SKM-1 treated with dmso at 0.1 percent for 144 hours (cell line): ENCODE results near the gene CPD.
"Not testable (repeated sequence)": the region's sequence is repeated elsewhere in the genome, so short reads cannot be mapped to it uniquely, and the experiment has no call there.

ENCODE experiments used
- DNase-seq: peaks from one replicate; lab custom pipeline; 2025; ENCODE audit not compliant: unreplicated experiment; lab: John Stamatoyannopoulos, UW

CPD gene

DNA sequence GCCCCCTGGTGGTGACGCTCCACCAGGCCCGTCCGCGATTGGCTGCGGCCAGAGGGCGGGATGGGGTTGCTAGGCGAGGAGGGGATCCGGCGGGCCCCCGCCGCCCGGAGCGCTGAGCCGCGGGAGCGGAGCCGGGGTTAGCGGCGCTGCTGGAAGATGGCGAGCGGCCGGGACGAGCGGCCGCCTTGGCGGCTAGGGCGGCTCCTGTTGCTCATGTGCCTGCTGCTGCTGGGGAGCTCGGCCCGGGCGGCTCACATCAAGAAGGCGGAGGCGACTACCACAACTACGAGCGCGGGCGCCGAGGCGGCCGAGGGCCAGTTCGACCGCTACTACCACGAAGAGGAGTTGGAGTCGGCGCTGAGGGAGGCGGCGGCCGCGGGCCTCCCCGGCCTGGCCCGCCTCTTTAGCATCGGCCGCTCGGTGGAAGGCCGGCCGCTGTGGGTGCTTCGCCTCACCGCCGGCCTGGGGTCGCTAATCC lies at the start of gene CPD:
CPD (plus strand) TSS at position 103 of the 478 bp plus-strand sequence; CDS start at position 157, 54 bp downstream.
- peak; percentile 93 for DNase-seq

DNA sequence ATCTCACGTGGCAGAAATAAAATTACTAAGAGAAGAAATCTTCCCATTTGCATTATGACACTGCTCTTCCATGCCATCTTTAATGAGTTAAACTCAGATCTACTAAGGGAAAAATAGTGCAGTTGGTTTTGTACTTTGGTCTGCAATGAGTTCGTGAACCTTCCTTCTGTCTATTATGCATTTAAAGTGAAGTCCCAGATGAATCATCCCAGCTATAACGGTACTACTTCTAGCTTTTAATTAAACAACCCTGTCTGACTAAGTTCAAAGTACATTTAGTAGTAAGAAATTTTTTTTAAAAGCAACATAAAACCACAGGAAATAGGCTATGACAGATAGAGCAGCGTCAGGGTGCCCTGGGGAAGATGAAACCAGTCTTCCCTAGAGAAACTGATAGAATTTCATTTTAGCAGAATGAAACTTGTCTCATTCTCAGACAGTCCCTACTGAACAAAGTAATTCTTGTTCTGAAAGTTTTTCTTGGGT lies 46.6 kb upstream of the CPD start:
- no peak for DNase-seq

DNA sequence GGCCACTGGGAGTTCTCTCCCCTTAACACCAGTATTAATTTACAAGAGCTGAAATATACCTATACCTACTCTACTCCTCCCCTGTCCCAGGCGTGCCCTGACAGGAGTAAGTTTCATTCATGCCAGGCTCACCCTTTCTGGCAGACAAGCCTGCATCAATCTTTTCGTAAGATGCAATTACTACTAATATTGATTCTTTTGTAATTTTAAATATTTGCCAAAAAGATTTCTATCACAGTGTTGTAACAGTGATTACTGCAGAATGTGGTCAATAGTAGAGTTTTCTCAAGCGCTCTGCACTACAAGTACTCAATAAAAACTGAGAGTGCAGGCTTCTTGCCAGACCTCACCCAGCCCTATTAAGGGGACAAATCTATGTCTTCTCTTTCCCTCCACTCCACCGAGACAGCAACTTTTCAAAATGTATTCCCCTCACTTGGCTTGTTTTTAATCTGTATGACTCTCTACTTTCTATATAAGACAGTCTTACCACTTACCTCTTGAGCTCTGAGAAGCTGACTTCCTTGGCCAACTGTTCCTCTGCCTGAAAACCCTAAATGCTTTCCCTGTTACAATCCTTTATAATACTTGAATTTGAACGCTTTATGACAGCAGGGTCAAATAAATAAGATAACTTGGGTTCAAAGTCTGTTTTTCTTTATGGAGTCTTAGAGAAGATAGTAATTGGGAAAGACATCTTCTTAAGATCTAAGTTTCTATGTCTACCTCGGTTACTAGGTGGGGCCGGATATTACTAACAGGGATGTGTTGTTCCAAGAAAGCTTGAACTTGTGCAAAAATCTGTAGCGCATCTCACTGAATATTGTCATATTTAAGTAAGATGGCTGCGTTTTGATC lies 45.0 kb upstream of the CPD start, which contains the start of gene TMIGD1:
TMIGD1 (minus strand) TSS at position 555 of the 858 bp plus-strand sequence. CDS start 1,924 bp downstream, outside the sequence.
- no peak for DNase-seq

DNA sequence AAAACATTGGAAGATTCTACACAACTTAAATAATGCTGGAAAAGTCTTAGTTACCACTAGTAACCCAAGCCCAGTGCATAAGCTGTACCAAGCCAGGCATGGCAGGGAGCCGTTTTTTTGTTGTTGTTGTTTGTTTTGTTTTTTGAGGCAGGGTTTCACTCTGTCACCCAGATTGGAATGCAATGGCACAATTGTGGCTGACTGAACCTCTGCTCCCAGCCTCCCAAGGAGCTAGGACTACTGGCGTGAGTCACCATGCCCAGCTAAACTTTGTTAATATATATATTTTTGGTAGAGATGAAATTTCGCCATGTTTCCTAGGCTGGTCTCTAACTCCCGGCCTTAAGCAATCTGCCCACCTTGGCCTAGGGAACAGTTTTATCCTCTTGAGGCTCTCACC lies 44.3 kb upstream of the CPD start:
- DNase-seq: no peak

DNA sequence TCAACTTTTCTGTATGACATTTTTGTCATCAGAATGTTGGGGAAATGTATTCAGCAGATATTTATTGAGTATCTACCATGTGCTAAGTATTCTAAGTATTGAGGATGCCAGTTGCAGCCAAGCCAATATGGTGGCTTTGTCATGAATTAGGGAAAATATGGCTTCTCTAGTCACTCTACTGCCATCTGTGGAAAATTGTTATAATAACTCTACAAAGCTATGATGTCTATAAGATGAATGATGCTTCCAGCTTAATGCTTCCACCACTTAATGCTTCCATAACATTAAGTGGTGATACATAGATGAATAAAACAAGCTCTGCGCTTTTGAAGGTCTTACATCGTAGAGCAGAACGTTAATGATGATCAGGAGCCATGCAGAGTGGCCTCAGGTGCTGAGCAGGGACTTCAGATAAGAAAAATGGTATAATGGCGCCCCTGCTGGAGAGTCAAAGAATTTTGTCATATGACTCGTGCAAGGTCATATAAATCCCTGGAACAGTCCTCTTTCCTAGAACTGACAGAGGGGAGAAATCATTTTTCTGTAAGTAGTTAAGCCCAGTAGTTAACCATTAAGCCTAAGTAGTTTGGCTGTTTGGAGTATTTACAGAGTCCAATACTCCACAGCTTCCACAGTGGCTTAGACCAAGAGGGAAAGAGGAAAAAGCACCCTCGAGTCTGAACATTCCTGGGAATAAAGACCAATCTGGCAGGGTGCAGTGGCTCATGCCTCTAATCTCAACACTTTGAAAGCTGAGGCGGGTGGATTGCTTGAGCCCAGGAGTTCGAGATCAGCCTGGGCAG lies 42.2 kb upstream of the CPD start:
- DNase-seq: peak; percentile 44

DNA sequence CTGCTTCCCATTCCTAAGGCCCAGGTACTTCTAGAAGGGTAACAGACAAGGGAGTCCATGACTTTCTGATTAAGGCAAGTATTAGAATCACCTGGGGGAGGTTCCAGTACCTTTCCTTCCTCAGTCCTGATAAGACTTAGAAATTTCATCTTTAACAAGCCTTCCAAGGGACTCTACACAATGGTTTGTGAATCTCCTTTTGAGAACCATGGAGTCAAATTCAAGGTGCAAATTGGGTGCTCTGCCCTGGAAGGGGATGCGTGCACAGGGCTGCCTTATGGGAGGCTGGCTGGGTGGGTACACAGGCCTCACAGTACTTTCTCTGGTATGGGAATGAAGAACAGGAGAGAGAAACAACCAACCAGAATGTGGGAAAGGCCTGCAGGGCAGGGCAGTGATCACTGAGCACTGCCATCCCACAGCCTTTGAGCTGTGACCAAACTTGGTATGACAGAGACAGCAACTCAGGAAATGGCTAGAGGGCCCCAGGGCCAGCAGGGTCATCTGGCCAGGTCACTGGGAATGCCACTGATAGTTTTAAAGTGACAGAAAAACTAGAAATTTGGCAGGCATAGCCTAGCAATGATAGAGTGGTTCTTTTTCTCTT lies 41.2 kb upstream of the CPD start:
- DNase-seq: no peak

DNA sequence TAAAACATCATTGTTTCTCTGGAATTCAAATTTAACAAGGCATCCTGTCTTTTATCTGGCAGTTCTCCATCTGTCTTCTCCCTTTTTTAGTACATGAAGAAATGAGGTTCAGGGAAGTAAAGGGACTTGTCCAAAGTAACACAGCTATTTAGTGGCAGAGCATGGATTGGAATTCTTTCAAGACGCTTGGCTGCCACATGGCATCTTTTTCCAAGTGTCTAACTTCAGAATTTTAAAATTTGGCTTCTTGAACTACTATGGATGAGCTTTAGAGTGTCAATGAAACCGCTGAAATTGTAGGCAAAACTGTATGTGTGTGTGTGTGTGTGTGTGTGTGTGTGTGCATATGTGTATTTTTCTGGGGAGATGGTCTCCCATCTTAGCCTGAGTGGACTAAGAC lies 39.6 kb upstream of the CPD start:
- no peak for DNase-seq

DNA sequence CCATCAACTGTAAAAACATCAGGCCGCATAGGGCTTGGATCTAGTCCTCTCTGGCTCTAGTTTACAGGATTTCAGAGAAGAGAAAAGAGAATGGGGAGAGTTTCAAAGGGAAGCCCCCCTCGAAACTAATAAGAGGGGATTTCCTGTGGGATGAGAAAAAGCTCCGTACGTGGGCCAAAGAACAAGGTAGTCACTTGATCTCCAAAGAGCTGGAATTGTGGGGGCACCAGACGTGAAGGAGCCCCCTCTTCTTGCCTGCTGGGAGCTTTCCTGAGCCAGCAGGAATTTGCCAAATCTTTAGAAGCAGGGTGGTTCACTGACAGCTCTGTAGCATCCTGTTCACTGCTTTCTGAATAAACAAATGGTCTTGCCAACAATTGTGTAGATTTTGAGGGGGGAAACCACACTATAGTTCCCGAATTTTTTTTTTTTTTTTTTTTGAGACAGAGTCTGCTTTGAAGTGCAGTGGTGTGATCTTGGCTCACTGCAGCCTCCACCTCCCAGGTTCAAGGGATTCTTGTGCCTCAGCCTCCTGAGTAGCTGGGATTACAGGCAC lies 37.8 kb upstream of the CPD start:
- no peak for DNase-seq

DNA sequence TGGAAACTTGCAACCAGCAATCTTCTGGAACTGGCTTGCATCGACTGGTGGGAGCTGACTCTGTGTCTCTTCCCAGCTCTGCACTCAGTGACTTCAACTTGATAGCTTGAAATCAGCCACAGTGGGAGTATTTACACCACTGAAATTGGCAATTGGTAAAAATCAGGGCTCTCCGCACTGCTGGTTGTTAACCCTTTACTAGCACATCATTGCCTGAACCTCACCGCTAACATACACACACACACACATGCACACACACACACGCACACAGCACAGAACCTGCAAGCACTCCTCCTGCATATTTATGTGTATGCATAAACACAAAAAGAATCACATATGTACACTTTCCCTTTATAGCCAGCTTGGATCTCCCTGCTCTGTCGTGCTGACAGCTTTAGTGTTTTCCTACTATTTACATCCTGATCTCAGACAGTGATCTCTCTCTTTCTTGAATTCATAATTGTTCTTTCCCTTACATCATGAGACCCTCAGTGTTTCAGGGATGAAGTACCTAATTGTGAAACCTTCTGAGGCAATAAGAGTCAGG lies 37.0 kb upstream of the CPD start:
- DNase-seq: no peak

DNA sequence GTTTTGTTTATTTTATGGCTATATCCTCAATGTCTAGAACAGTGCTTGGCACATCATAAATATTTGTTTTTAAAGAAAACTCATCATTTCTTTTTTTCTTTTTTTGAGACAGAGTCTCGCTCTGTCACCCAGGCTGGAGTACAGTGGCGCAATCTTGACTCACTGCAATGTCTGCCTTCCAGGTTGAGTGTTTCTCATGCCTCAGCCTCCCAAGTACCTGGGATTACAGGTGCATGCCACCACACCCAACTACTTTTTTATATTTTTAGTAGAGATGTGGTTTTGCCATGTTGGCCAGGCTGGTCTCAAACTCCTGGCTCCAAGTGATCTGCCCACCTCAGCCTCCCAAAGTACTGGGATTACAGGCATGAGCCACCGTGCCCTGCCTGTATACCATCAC lies 35.5 kb upstream of the CPD start:
- DNase-seq: not testable (repeated sequence)

DNA sequence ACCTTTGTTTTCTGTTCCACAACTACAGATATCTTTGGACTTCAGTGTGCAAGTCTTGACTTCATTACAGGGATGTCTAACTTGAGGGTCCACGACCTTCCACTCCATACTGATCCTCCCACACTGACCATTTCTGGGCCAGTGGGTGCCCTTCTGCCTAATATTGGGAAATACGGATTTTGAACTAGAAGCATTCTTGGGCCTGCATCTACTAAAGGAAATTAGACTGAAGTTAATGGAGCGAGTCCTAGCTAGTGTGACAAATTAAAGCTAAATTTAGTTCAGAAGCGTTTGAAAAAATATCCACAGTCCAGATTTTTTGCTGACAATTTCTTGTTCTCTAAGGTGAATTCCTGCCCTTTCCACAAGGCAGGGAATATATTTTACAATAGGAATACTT lies 34.9 kb upstream of the CPD start:
- no peak for DNase-seq

DNA sequence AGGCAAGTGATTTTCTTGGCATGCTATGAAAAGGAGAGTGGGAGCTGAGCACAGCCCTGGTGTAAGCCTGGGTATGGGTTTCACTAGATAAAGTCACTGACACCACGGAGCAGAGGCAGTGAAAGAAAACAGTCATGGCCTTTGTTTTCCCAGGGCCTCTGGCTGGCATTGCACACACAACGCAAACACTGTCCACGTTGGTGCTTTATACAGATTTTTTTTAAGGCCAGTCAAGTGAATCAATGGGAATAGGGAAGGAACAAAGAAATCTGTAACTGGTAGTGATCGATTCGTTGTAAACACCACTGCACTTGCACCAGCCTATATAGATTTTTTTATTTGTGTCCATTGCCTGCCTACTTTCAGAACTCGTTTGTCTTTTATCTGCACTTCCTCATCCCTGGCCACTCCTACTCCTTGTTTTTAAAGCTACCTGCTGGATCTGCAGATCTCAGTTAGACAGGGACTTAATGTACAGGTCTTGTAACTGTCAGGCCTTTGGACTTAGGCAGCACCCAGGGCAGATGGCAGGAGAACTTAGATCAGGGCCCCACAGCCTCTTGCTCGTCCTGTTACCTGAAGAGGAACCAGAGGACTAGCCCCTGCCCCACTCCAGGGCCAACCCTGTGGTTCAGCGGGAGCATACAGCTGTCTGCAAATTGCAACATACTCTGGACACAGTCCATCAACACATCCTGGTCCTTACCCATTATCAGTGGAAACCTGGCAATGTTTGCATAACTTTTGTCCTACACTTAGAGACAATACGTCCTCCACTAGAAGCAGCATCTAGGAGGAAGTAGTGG lies 34.2 kb upstream of the CPD start:
- peak; percentile 97 for DNase-seq

DNA sequence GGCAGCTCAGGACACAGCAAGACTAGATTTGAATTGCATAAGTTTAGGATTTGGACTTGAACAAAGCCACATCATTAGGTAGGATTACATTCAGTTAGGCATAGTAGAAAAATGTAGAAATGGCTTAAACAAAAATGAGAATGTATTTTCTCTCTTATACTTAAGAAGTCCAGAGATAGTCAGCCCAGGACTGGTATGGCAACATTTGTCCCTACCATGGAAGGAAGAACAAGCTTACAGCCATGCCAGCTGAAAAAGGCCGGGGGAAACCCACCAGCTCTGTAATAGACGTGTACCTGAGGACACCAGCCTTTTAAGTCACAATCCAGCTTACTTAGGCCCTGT lies 33.7 kb upstream of the CPD start:
- no peak for DNase-seq

DNA sequence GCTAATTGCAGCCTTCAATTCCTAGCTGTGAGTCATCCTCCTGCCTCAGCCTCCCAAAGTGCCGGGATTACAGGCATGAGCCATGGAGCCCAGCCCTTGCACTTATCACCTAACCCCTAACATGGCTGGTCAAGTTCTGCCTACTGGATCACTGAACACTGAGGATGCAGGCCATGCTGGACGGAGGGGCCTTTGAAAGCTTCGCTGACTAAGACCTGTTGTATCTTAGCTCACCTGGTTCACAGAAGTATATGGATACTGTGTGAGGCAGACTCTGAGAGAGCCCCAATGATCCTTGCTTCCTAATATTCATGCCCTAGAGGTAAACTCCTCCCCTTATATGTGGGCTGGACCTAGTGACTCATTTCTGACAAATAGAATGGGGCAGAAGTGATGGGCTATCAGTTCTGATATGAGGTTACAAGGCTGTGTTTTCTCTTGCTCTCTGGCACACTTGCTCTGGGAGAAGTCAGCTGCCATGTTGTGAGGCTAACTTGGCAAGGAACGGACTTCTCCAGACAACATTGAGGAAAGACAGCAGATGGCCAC lies 33.1 kb upstream of the CPD start:
- DNase-seq: no peak

DNA sequence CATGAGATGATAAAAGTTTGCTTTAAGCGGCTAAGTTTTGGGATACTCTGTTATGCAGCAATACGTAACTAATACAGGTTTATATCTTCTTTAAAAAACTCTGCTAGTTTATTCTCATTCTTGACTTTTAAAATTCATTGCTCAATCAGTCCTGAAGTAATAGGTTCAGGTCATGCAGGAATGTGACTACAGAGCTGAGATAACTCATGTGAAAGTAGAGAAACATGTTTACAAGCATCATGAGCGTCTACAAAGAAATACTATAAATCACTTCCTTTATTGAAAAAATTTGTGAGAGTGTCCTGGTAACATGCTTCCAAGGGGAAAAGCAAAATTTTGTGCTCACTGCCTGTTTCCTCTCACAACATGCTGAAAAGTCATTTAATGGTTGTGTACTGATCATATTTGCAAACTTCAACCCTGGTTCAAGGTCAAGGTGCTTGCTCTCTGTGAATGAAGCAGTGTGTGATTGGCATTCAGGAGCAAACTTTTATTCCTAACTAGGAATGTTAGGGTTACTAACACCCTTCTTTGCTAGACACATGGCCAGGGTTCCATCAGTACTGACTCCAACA lies 32.4 kb upstream of the CPD start:
- no peak for DNase-seq

DNA sequence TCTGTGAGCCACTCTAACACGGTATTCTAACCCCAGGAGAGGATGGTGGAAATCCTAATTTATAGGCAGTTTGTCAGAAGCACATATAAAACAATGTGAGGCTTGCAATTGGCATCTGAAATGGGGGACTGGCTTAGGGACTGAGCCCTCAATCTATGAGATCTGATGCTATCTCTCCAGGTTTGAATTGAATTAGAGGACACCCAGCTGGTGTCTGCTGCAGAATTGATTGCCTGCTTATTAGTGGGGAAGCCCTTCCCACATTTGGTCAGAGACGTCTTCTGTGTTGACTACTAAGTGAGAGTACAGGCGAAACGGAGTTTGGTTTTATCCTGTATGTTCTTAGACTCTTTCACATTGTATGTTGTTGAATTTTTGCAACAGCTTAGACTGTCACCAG lies 31.2 kb upstream of the CPD start:
- DNase-seq: no peak

DNA sequence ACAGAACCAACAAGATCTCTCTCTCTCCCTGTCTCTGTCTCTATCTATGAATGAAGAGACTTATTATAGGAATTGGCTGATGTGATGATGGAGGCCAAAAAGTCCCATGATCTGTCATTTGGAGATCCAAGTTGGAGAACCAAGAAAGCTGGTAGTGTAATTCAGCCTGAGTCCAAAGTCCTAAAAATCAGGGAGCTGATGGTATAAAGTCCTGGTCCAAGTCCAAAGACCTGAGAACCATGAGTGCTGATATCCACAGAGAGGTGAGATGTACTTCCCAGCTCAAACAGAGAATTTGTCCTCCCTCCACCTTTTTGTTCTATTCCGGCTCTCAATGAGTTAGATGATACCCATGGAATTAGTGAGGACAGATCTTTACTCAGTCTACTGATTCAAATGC lies 29.5 kb upstream of the CPD start:
- DNase-seq: no peak

DNA sequence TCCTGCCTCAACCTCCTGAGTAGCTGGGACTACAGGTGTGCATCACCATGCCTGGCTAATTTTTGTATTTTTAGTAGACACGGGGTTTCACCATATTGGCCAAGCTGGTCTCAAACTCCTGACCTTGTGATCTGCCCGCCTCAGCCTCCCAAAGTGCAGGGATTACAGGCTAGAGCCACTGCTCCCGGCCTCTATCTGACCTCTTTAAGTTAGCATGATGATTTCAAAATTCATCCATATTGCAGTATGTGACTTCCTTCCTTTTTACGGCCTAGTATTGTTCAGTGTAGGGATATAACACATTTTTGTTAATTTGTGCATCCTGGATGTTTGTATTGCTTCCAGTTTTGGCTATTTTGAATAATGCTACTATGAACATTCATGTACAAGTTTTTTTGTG lies 27.5 kb upstream of the CPD start:
- peak; percentile 91 for DNase-seq

DNA sequence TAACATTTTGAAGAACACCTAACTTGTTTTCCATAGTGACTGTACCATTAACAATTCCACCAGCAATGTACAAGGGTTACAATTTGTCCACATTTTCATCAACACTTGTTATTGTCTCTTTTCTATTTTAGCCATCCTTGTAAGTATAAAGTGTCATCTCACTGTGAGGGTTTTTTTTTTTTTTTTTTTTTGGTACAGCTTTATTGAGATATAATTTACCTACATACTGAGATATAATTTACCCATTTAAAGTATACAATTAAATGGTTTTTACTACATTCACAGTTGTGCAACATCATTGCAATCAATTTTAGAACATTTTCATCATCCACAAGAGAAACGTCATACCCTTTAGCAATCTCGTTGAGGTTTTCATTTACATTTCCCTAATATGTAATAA lies 27.0 kb upstream of the CPD start:
- peak; percentile 41 for DNase-seq
